T follicular helper cell (primary cell): ENCODE measurements around the gene CACNA1B.
"Not testable (repeated sequence)": the region's sequence is repeated elsewhere in the genome, so short reads cannot be mapped to it uniquely, and the experiment has no call there.

Experiments used
- DNase-seq: peaks from one replicate; pipeline ENCODE4 v3.0.0-alpha.2; 2020; ENCODE audit warnings: low read depth

The CACNA1B gene

GRCh38 chr9:137865581-137866145 is 11.9 kb upstream of the CACNA1B start:
- DNase-seq, result no peak

GRCh38 chr9:137866226-137867141 is 11.1 kb upstream of the CACNA1B start:
- DNase-seq, result no peak

- DNase-seq, result no peak
These were observed 7.2 kb upstream of the CACNA1B start for GRCh38 chr9:137870432-137870831.

- DNase-seq, result no peak
These were observed 5.3 kb upstream of the CACNA1B start for GRCh38 chr9:137872296-137872695.

DNA sequence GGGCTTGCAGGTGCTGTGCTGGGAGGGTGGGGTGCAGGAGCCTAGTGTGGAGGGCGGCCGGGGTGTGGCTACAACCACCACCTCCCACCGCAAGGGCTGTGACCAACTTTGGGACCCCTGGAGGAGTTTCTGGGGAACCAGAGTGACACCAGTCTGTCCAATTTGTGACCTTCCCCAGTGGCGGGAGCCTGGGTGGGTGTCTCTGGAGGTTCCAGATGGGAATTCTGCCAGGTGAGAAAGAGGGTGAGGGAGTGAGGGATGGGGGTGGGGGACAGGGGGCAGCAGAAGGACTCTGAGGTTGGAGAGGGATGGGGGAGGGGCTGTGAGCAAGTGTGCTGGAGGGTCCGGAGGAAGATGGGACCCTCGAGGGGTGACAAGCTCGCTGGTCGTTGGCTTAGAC is 4.2 kb upstream of the CACNA1B start:
- no peak for DNase-seq

GRCh38 chr9:137873858-137874362 is 3.7 kb upstream of the CACNA1B start:
- DNase-seq, result no peak

- no peak for DNase-seq
These were observed 2.2 kb upstream of the CACNA1B start for GRCh38 chr9:137875354-137875753.

- DNase-seq, result no peak
These were observed 1.7 kb upstream of the CACNA1B start for GRCh38 chr9:137875846-137876245.

GRCh38 chr9:137876269-137876668 is 1.3 kb upstream of the CACNA1B start:
- no peak for DNase-seq

DNA sequence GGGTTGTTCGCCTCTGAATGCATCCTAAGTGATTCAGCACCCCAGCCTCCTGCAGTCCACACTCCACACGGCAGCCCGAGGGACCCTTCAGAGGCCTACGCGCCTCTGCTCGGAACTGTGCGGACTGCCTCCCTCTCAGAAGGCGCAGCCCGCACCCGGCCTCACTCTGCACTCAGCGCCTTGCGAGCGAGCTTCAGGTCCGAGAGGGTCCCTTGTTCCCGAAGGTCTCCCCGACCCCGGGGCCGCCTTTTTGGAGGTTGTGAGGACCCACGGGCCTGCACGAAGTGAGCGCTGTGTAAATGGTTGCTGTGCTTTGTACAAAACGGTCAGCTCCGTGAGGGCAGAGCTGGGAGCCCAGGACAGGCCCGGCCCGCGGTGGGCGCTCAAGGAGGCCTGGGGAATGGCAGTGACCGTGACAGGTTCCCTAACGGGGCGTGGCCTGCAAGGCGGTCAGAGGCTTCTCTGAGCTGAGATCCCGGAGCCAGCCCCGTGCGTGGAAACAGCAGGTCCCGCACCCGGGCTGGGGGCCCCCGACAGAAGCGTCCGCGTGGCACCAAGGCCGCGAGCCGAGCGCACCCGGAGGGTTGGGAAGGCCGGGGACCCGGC is 698 bp upstream of the CACNA1B start:
- no peak for DNase-seq

GRCh38 chr9:137878146-137878941 is 762 bp downstream of the CACNA1B start:
- DNase-seq, result no peak

- no peak for DNase-seq
These were observed 1.5 kb downstream of the CACNA1B start for GRCh38 chr9:137879052-137879451.

DNA sequence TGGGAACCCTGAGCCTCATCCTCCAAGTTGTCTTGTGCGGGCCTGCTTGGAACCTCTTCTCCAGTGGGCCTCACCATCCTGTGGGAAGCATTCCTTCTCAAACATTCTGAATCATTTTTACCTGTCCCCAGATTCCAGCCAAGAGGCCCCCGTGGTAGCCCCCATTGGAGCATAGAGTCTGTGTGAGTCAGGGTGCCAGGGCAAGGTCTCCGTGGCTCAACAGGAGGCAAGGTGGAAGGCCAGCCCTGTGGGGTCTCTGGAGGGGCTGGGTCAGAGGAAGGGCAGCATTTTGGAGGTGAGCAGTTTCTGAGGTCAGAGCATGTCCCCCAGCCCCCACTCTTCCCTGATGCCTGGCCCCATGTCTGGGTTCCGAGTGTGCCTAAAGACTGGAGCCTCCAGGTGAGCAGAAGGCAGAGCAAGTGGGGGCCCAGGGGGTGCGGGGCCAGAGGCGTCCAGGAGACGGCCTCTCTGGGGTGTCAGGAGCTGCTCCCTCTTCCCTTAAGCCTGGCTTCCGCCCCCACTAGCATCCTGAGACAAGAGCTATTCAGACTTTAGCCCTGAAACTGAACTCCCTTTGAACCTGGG is 2.1 kb downstream of the CACNA1B start:
- no peak for DNase-seq

DNA sequence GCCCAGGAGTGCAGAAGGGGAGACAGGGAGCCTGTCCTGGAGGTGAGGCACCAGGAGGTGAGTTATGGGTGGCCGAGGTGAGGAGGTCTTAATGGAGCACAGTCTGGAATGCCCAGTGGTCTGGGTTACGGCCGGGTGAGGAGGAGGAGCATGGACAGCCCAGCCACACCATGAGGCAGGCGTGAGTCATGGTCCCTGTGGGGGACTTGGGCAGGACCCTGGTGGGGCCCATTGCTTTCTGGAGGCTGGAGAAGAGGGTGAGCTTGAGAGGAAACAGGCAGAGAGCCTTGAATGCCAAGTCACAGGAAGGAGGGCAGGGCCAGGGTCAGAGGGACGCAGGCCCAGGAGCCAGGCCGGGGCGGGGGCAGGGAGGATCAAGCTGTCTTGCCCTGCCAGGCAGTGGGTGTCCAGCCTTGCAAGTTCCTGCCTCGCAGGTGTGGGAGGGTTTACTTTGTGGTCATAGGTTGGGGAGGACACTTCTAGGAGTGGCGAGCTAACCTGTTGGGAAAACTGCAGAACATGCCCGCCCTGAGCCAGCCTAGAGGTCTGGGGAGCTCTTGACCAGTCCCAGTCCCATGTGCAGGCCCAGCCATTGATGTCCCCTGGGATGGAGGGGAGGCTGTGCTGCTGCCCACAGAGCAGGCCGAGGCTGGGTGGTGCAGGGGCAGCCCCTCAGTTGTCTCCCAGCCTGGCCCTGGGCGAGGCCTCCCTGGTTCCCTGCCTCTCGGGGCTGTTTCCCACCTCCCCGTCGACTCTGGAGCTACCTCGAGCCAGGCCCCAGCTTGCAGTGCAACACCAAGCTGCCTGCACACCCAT is 2.8 kb downstream of the CACNA1B start:
- no peak for DNase-seq

GRCh38 chr9:137880976-137881530 is 3.5 kb downstream of the CACNA1B start:
- no peak for DNase-seq

DNA sequence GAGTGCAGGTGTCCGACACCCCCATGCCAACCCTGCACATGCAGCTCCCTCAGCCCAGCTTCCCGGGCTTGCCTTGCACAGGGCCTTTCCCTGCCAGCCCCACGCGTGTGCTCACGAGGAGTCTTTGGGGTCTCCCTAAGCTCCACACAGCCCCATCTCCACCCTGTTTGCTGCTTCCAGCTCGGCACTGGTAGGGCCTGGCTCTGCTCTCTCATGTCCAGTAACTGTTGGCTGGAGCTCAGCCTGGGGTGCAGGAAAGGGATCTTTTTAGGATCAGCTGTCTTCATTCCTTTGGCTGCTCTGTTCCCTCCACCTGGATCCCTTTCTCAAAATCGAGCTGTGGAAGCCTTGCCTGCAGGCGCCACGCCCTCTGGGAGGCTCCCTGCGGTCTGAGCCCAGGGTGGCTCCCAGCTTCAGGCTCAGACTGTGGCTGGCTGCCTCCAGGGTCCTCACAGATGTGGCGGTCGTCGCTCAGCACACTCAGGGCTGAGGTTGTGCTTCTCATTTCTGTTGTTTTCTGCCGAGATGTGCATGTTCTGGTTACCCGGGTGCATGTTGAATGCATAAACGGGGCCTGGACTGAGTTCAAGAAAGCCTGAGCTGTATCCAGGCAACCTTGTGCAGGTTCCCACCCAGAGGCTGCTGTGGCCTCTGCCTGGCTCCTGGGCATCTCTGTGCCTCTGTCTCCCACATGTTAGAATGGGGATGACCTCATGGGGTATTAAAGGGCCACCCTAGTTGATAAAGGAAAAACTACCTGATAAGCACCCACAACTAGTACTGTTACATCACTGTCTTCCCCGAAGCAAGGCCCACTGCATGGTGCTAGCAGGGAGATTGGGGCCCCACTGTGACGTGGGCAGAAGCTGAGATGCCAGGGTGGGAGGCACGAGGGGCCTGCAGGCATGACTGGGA is 4.3 kb downstream of the CACNA1B start:
- DNase-seq, result no peak

DNA sequence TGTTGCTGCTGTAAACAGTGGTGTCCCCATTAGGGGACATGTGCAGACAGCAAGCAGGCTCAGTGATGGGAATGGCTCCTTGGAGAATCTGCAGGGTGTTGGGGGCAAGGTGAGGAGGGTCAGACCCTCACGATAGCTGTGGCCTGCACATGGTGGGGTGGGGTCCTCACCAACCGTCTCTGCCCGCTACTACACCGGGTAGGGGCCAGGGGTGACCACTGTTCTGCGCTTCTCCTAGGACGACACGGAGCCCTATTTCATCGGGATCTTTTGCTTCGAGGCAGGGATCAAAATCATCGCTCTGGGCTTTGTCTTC is 4.9 kb downstream of the CACNA1B start:
- no peak for DNase-seq

GRCh38 chr9:137883977-137884376 is 6.4 kb downstream of the CACNA1B start:
- DNase-seq, result not testable (repeated sequence)

DNA sequence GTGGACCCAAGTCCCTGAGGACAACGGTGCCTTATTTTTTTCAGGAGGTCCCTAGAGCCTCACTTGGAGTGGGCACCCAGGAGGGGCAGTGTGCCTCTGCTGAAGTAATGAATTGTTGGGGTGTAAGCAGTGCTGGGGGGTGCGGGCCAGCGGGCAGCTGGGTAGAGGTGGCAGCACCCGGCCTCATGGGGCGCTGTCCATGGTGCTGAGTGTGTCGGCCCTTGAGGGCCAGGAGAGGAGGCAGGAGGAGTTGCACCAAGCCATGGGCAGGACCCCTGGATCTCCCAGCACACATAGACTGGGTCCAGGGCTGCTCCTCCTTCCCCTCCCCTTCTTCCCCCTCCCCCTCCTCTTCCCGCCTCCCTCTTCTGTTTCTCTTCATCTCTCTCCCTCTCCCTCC is 7.0 kb downstream of the CACNA1B start:
- not testable (repeated sequence) for DNase-seq

- not testable (repeated sequence) for DNase-seq
These were observed 7.5 kb downstream of the CACNA1B start for GRCh38 chr9:137885121-137885520.
